HepG2 (cell line): ENCODE results near the gene HOXD8. TPM values are rescaled to one million over a fixed set of nuclear protein-coding genes. Genes with fewer than 3 reads are reported as not detected.

Experiments used
- BORCS8-MEF2B ChIP-seq: sonication (generic); formaldehyde crosslinking; IDR thresholded peaks from 2 replicates; pipeline ENCODE4 v1.8.0; 2022; ENCODE audit warnings: mild to moderate bottlenecking, missing genetic modification reagents
- CCAR2 ChIP-seq: fragments of 200-400 bp; formaldehyde crosslinking; optimal IDR thresholded peaks from 2 replicates; pipeline ENCODE3; 2018; ENCODE audit warnings: low read depth, mild to moderate bottlenecking, low read length, moderate library complexity
- GRHL1 ChIP-seq: sonication (generic); formaldehyde crosslinking; conservative IDR thresholded peaks from 2 replicates; pipeline ENCODE4 v1.8.0; 2022; ENCODE audit warnings: missing genetic modification reagents
- NCOR1 ChIP-seq: fragments of 200-600 bp; sonication (generic); IDR thresholded peaks from 2 replicates; pipeline ENCODE4 v1.7.0; 2017; ENCODE audit warnings: antibody characterized with exemption, low read length, borderline replicate concordance
- NFATC3 ChIP-seq: sonication (generic); formaldehyde crosslinking; IDR thresholded peaks from 2 replicates; pipeline ENCODE4 v1.5.1; 2020; ENCODE audit warnings: mild to moderate bottlenecking, missing genetic modification reagents
- SNAI1 ChIP-seq: sonication (generic); formaldehyde crosslinking; IDR thresholded peaks from 2 replicates; pipeline ENCODE4 v1.5.0; 2020; ENCODE audit warnings: mild to moderate bottlenecking, missing genetic modification reagents, borderline replicate concordance
- ZKSCAN5 ChIP-seq: sonication (generic); formaldehyde crosslinking; IDR thresholded peaks from 2 replicates; pipeline ENCODE4 v1.5.1; 2020; ENCODE audit warnings: mild to moderate bottlenecking, missing genetic modification reagents
- ZNF10 ChIP-seq: sonication (generic); formaldehyde crosslinking; IDR thresholded peaks from 2 replicates; pipeline ENCODE4 v1.4.0; 2020; ENCODE audit warnings: mild to moderate bottlenecking, low read depth, missing genetic modification reagents, borderline replicate concordance
- ZNF430 ChIP-seq: sonication (generic); formaldehyde crosslinking; IDR thresholded peaks from 2 replicates; pipeline ENCODE4 v1.9.0; 2021; ENCODE audit warnings: mild to moderate bottlenecking, missing genetic modification reagents
- polyA plus RNA-seq, 8 experiments: library from polyadenylated mRNA; depleted of rRNA in 3 of 8; stranded (reverse) in 7 of 8; unstranded in 1 of 8; fragments of >200 nt; fragmentation: Illumina TruSeq in 4 of 8; extraction: Trizol in 4 of 8; gene quantifications; 2 replicates each; pipeline versions ENCODE4 v1.2.1 to v1.2.3, GENCODE V29; 2011 to 2016; ENCODE audit warnings: low read depth in 4 of 8, missing spikeins in 1 of 8, mixed read lengths in 1 of 8; ENCODE audit not compliant: insufficient read depth in 1 of 8
- total RNA-seq, 5 experiments: library from RNA; depleted of rRNA; stranded (reverse); fragments of >200 nt; fragmentation: Illumina TruSeq; extraction: Trizol; gene quantifications; 2 replicates each; pipeline ENCODE4 v1.2.3, GENCODE V29; 2016; ENCODE audit warnings: low read depth in 1 of 5
- TF ChIP-seq, protein P1 (sequence below): IDR thresholded peaks from 2 replicates; pipeline ENCODE4 v1.6.1; 2012; ENCODE audit warnings: low read length, improper control_type of control experiment

HOXD8 gene
- total and polyA plus RNA-seq, 2 of the 13 experiments (the other 11 are each of a cell fraction or from before 2014, with no cell fraction given): not detected

DNA sequence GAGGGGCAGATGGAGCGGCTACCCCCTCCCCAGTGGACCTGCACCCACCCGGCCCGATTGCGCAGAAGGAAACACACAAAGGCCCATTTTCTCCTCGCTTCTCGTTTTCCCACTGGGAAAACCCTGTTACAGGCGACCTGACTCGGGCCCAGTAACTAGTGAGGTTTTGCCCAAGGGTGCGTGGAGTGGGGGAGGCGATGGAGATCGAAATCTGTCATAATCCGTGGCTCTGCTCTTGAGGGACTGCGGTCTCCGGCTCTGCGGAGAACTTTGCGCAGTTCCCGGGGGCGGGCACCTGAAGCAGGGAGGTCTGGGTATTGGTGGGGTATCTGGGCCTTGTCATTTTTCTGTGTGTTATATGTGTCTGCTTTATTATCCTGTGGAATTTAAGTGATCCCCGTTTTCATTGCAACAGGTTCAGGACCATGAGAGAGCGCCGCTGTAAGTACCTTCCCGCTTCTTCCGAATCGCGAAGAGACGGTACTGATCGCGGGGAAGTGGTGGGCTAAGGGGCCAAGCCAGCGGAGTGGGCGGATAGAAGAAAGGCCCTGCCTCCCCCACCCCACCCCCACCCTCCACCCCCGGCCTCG lies 17.8 kb downstream of the HOXD8 start (continued):
- TF ChIP-seq GRHL1 (CRISPR knock-in tag) (no peak), BORCS8-MEF2B (CRISPR knock-in tag) (no peak), ZKSCAN5 (CRISPR knock-in tag) (no peak), NFATC3 (CRISPR knock-in tag) (no peak), SNAI1 (CRISPR knock-in tag) (no peak), NCOR1 (no peak), ZNF430 (CRISPR knock-in tag) (no peak), ZNF10 (CRISPR knock-in tag) (no peak), CCAR2 (no peak)
- TF ChIP-seq, protein P1, sequence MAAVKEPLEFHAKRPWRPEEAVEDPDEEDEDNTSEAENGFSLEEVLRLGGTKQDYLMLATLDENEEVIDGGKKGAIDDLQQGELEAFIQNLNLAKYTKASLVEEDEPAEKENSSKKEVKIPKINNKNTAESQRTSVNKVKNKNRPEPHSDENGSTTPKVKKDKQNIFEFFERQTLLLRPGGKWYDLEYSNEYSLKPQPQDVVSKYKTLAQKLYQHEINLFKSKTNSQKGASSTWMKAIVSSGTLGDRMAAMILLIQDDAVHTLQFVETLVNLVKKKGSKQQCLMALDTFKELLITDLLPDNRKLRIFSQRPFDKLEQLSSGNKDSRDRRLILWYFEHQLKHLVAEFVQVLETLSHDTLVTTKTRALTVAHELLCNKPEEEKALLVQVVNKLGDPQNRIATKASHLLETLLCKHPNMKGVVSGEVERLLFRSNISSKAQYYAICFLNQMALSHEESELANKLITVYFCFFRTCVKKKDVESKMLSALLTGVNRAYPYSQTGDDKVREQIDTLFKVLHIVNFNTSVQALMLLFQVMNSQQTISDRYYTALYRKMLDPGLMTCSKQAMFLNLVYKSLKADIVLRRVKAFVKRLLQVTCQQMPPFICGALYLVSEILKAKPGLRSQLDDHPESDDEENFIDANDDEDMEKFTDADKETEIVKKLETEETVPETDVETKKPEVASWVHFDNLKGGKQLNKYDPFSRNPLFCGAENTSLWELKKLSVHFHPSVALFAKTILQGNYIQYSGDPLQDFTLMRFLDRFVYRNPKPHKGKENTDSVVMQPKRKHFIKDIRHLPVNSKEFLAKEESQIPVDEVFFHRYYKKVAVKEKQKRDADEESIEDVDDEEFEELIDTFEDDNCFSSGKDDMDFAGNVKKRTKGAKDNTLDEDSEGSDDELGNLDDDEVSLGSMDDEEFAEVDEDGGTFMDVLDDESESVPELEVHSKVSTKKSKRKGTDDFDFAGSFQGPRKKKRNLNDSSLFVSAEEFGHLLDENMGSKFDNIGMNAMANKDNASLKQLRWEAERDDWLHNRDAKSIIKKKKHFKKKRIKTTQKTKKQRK: no peak
